Measurements from ENCODE around the gene GPD2.
"Not testable (repeated sequence)": the region's sequence is repeated elsewhere in the genome, so short reads cannot be mapped to it uniquely, and the experiment has no call there.

GPD2 gene

DNA sequence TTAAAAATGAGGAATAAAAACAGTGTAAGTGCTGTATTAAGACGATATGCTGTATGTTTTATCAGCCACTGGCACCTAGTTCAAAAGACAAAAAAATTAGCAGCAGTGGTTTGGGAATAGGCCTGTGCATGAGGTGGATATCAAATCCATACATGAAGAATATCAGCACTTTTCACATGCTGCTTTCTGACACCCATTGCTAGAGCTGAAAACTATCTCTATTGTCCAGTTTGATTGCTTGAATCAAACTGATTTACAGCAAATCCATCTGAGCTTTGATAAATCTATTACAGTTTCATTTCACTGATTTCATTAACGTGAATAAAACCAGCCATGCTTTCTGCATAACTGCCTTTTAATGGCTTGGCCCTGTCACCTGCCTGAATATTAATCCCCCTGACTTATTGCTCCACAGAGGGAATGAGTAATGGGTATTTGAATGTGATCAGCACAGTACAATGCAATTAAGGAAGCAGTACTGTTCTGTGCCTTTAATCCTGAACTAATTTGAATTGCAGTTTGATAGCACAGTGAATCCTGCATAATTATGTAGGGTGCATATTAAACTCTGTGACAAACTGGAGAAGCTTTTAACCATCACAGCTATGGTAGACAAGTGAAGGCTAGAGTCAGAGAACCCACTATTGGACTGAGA is 154.0 kb downstream of the GPD2 start:
- DNase-seq = no peak

GRCh38 chr2:156592809-156593593 is 156.8 kb downstream of the GPD2 start:
- DNase-seq = no peak

- DNase-seq = no peak
Observed at GRCh38 chr2:156593594-156593921, 157.4 kb downstream of the GPD2 start.

DNA sequence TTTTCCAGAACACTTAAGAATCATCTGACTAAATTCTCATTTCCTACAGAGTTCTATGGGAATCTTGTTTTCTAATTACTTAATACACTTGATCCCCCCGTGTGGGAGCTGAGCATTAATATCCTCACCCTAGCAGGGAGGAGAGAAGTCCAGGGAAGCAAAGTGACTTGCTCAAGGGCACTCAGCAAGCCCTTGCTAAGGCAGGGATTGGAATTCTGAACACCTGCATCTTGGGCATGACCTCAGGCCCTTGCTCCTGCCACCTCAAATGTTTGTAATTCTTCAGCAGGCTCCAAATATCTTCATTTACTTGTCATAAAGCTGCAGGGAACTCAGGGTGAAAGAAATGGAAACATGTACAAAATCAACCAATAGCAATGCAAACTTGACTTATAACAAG is 162.4 kb downstream of the GPD2 start:
- DNase-seq = no peak

GRCh38 chr2:156600196-156600595 is 164.0 kb downstream of the GPD2 start:
- no peak for DNase-seq

DNA sequence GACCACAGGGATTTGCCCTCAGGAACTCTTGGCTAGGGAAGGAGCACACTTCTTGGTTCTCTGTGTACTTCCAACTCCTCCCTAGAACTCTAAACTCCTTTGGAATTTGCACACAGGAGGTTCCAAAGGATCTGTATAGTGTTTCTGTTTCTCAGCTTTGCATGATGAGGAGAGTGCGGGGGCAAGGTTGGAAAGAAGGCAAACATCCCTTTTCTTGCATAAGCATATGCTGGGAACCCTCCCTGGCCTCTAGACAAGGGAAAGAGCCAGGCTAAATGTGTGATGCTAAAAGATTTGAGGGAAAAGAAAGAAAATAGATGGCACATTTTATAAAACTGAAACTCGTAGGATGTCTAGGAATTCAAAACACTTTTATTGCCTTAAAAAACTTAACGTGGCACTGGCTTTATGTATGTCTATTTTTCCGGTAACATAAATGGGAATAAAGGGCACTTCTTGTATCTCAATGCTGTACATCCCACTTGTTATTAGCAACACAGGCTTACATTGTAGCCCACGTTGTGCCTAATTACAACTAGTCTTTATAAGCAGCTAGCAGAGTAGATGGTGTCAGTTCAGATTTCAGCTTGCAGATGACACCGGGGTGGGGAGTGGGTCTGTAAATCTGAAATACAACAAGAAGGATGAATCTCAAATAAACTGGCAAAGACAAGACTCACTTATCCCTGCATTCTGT is 165.8 kb downstream of the GPD2 start:
- no peak for DNase-seq

- DNase-seq = no peak
Observed at GRCh38 chr2:156602552-156602933, 166.4 kb downstream of the GPD2 start.

GRCh38 chr2:156615836-156616322 is 179.7 kb downstream of the GPD2 start:
- DNase-seq = no peak

DNA sequence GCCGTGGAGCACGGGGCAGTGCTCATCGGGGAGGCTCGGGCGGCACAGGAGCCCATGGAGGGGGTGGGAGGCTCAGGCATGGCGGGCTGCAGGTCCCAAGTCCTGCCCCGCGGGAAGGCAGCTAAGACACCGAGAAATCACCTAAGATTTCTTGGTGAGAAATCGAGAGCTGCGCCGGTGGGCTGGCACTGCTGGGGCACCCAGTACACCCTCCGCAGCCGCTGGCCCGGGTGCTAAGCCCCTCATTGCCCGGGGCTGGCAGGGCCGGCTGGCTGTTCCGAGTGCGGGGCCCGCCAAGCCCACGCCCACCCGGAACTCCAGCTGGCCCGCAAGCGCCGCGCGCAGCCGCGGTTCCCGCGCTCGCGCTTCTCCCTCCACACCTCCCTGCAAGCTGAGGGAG is 181.9 kb downstream of the GPD2 start:
- not testable (repeated sequence) for DNase-seq

GRCh38 chr2:156619021-156619539 is 182.9 kb downstream of the GPD2 start:
- DNase-seq = no peak

DNA sequence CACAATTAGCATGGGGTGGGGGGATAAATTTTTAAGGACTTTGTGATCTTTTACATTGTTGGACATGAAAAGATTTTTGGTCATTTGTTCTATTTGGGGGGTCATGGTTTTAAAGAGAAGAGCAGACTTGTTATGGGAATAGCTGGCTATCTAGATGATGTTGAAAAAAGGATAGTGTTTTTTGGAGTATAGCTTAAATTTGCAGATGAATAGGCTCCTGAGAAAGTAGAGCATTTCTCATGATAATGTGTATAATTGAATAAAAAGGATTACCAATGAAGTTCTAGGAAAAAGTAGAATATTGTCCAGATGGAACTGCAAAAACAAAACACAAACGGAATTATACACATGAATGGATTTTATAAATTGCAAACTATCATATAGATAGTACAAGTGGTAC is 186.3 kb downstream of the GPD2 start:
- no peak for DNase-seq

- no peak for DNase-seq
Observed at GRCh38 chr2:156625360-156626170, 189.4 kb downstream of the GPD2 start.

GRCh38 chr2:156626931-156627330 is 190.8 kb downstream of the GPD2 start:
- no peak for DNase-seq

DNA sequence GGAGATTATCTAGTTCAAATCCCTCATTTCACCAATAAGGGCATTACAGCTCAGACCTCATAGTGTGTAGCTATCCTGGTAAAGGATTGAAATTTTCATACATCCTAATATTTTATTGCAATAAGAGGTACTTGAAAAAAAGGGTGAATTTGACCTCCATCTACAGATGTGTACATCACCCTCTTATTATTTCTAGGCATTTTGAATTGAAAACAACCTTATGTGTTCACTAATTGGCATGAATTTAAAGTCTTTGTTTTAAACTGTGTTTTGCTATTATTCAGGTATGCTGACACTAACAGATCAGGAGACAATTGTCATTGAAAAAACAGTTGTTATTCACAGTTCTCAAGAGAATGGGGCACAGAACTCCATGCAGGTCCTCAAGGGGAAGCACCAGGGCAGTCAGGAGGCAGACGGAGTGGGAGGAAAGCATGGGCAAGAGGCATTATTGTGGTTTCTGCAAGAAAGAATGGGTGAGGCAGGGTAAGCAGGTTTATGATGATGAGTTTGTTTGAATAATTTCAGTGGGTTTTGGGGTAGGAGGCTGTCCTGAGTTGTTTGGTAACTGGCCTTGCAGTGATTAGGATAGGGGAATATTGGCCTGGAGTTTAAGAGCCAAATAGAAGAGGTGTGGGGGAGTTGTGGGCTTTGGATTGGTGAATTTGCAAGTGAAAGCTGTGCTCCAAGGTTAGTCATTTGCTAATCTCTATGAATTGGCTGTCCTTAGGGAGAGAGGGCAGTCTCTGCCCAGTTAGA is 194.6 kb downstream of the GPD2 start:
- DNase-seq = no peak

GRCh38 chr2:156635646-156636045 is 199.5 kb downstream of the GPD2 start:
- no peak for DNase-seq

Data from fibroblast of skin of right biceps (primary cell).